K562 (cell line): ENCODE data around the gene CCDC172. TPM values are rescaled to one million over a fixed set of nuclear protein-coding genes. Genes with fewer than 3 reads are reported as not detected.
A peak's percentile ranks its signal among the peaks of the same experiment; 100 is the strongest.

Experiments
- ATAC-seq: fragments of 200-7000 bp; cut with Tn5 transposase; 3 replicates; pipeline ENCODE4 v1.9.1; 2020; ENCODE audit warnings: moderate library complexity
- BruUV-seq: library from RNA; stranded (reverse); fragments of 400-500 nt; replicated peaks from 2 replicates; lab custom pipeline; 2021; lab: Mats Ljungman, UMichigan
- CTCF ChIA-PET: fragments of 300-600 bp; formaldehyde crosslinking; extraction: SDS; loops from one replicate; lab custom pipeline; 2021; ENCODE audit warnings: low intra/inter-chr PET ratio; lab: Yijun Ruan, JAX
- POLR2A ChIA-PET: fragments of 300-600, 350-650 bp; sonication (Branson Sonifier 250); formaldehyde crosslinking; extraction: SDS; loops from one replicate; lab custom pipeline; 2021; ENCODE audit warnings: antibody characterized with exemption, inconsistent platforms; lab: Yijun Ruan, JAX
- DNase-seq, 4 experiments: peaks; one replicate each; pipeline versions ENCODE4 v3.0.0 to v3.0.0-alpha.2; 2011 to 2018; ENCODE audit warnings: low spot score in 3 of 4, mixed read lengths in 3 of 4; ENCODE audit errors: extremely low read depth in 1 of 4
- FAIRE-seq: peaks from 2 replicates; lab custom pipeline; 2011; peaks lifted over from hg19 to GRCh38; lab: Jason Lieb, UNC
- H2AFZ ChIP-seq: 2 replicates; pipeline ENCODE4 v1.6.0; 2011; ENCODE audit warnings: low read depth, low read length, control low read depth, inconsistent platforms
- H3K27ac ChIP-seq: fragments of 200-600 bp; 3 replicates; pipeline ENCODE4 v1.8.0; 2011; ENCODE audit warnings: low read depth, mild to moderate bottlenecking, control low read depth, inconsistent platforms, low read length, moderate library complexity, mixed read lengths; ENCODE audit errors: extremely low read depth
- H3K27me3 ChIP-seq, 2 experiments: fragments of 300-600 bp in 1 of 2; 2 replicates in 1 of 2; 3 replicates in 1 of 2; pipeline versions ENCODE4 v1.6.0 to v1.8.0; 2011; ENCODE audit warnings: inconsistent platforms in 2 of 2, low read length in 2 of 2, mild to moderate bottlenecking in 1 of 2, mixed read lengths in 1 of 2, moderate library complexity in 1 of 2; ENCODE audit not compliant: control insufficient read depth in 2 of 2, insufficient read depth in 2 of 2
- H3K36me3 ChIP-seq: fragments of 300-600 bp; 3 replicates; pipeline ENCODE4 v1.8.0; 2011; ENCODE audit warnings: mild to moderate bottlenecking, low read length, inconsistent platforms; ENCODE audit not compliant: control insufficient read depth, insufficient read depth
- H3K4me1 ChIP-seq, 2 experiments: fragments of 200-600 bp in 1 of 2; replicated peaks in 1 of 2; 2 replicates in 1 of 2; 3 replicates in 1 of 2; pipeline versions ENCODE4 v1.5.1 to v1.8.0; 2011; ENCODE audit warnings: inconsistent platforms in 2 of 2, low read length in 2 of 2, mild to moderate bottlenecking in 1 of 2, mixed read lengths in 1 of 2, moderate library complexity in 1 of 2; ENCODE audit not compliant: control insufficient read depth in 2 of 2, insufficient read depth in 2 of 2
- H3K4me2 ChIP-seq: 2 replicates; pipeline ENCODE4 v1.6.1; 2011; ENCODE audit warnings: low read length, control low read depth, inconsistent platforms, mixed read lengths; ENCODE audit not compliant: insufficient read depth
- H3K4me3 ChIP-seq: fragments of 200-600 bp; sonication (generic), shearing (Covaris generic); 2 replicates; pipeline ENCODE4 v1.5.1; 2016; ENCODE audit warnings: control low read depth, inconsistent platforms
- H3K79me2 ChIP-seq: fragments of 200-600 bp; 3 replicates; pipeline ENCODE4 v1.8.0; 2011; ENCODE audit warnings: low read length, inconsistent platforms; ENCODE audit not compliant: control insufficient read depth, insufficient read depth
- H3K9ac ChIP-seq, 2 experiments: 2 replicates each; pipeline versions ENCODE4 v1.6.0 to v1.6.1; 2011; ENCODE audit warnings: low read depth in 2 of 2, low read length in 2 of 2, control low read depth in 1 of 2, inconsistent platforms in 1 of 2, mild to moderate bottlenecking in 1 of 2, mixed read lengths in 1 of 2; ENCODE audit not compliant: insufficient read depth in 1 of 2
- H3K9me1 ChIP-seq: one replicate; pipeline ENCODE4 v1.6.0; 2011; ENCODE audit warnings: inconsistent platforms, mild to moderate bottlenecking, low read length, moderate library complexity; ENCODE audit not compliant: control insufficient read depth, insufficient read depth
- H3K9me3 ChIP-seq: replicated peaks from 2 replicates; pipeline ENCODE4 v1.5.1; 2011; ENCODE audit warnings: low read depth, low read length, inconsistent platforms; ENCODE audit not compliant: control insufficient read depth, insufficient read depth
- H4K20me1 ChIP-seq: replicated peaks from 2 replicates; pipeline ENCODE4 v1.6.1; 2011; ENCODE audit warnings: low read length, inconsistent platforms, mixed read lengths; ENCODE audit not compliant: control insufficient read depth, insufficient read depth
- CHD4 ChIP-seq: fragments of 200-600 bp; sonication (generic); IDR thresholded peaks from 3 replicates; pipeline ENCODE4 v1.6.1; 2012; ENCODE audit warnings: low read depth, mild to moderate bottlenecking, mixed read lengths, low read length, inconsistent platforms; ENCODE audit not compliant: insufficient read depth, insufficient replicate concordance, poor library complexity, severe bottlenecking
- ETV5 ChIP-seq: sonication (generic); formaldehyde crosslinking; IDR thresholded peaks from 2 replicates; pipeline ENCODE4 v1.4.0; 2020; ENCODE audit warnings: low read depth, mild to moderate bottlenecking, missing genetic modification reagents
- HMG20B ChIP-seq: fragments of 250-450 bp; sonication (Bioruptor Pico); IDR thresholded peaks from 2 replicates; pipeline ENCODE4 v1.5.0; 2021; ENCODE audit warnings: mild to moderate bottlenecking
- PKNOX1 ChIP-seq: fragments of 450-650 bp; IDR thresholded peaks from 2 replicates; pipeline ENCODE4 v1.6.1; 2016
- RAD51 ChIP-seq: fragments of 450-650 bp; IDR thresholded peaks from 2 replicates; pipeline ENCODE4 v1.7.1; 2016; ENCODE audit warnings: low read depth, mild to moderate bottlenecking, borderline replicate concordance
- SNRNP70 ChIP-seq: fragments of 200-400 bp; formaldehyde crosslinking; optimal IDR thresholded peaks from 2 replicates; pipeline ENCODE3; 2017; ENCODE audit warnings: low read depth, low read length
- STAT6 ChIP-seq: sonication (generic); formaldehyde crosslinking; IDR thresholded peaks from 2 replicates; pipeline ENCODE4 v1.8.1; 2023; ENCODE audit warnings: mild to moderate bottlenecking, missing genetic modification reagents
- ZNF217 ChIP-seq: sonication (generic); formaldehyde crosslinking; IDR thresholded peaks from 2 replicates; pipeline ENCODE4 v1.8.0; 2022; ENCODE audit warnings: mild to moderate bottlenecking, missing genetic modification reagents
- WGBS: fragments of 100-300 bp; shearing (Covaris generic); methylation state at CpG from one replicate; pipeline ENCODE4 v1.1.6; 2016; ENCODE audit warnings: low coverage, mixed read lengths; ENCODE audit not compliant: insufficient coverage; ENCODE audit errors: missing lambda C conversion rate; 5-methylcytosine and 5-hydroxymethylcytosine counted together
- in situ Hi-C: fragments of 300-500 bp; cut with MboI; formaldehyde crosslinking; loops from 4 replicates; pipeline ENCODE4 v1.15.0; 2018; ENCODE audit warnings: inconsistent platforms, mixed read lengths
- intact Hi-C: fragments of 100-400 bp; cut with micrococcal nuclease; formaldehyde crosslinking; loops from 2 replicates; pipeline ENCODE4 v1.14.2; 2022
- polyA plus RNA-seq, 8 experiments: library from polyadenylated mRNA; depleted of rRNA in 4 of 8; stranded (reverse) in 5 of 8; unstranded in 3 of 8; fragments of >200 nt; fragmentation: Nextera tagmentation in 2 of 8; fragmentation: Illumina TruSeq in 1 of 8; extraction: Ambion mirVana in 2 of 8; extraction: Trizol in 1 of 8; gene quantifications; 2 replicates each; pipeline versions ENCODE4 v1.2.1 to v1.2.3, GENCODE V29; 2011 to 2014; ENCODE audit warnings: inconsistent platforms in 1 of 8, missing spikeins in 1 of 8
- total RNA-seq, 7 experiments: library from RNA; depleted of rRNA in 6 of 7; stranded (reverse); fragments of >200 nt in 6 of 7; fragmentation: Illumina TruSeq in 2 of 7; extraction: Trizol in 2 of 7; gene quantifications; 2 replicates each; pipeline versions ENCODE4 v1.2.1 to v1.2.3, GENCODE V29; 2011 to 2021; ENCODE audit warnings: low replicate concordance in 1 of 7

CCDC172 gene
- total and polyA plus RNA-seq, 9 of the 15 experiments (the other 6 are each of a cell fraction or from before 2014, with no cell fraction given): not detected

- no peaks in the 10 kb centered on the region for H3K9me1 ChIP-seq
- H3K9ac ChIP-seq: no peak overlapping the region
- H3K27me3 ChIP-seq: no peaks in the 10 kb centered on the region
- no peak overlapping the region for H3K4me2 ChIP-seq
- FAIRE-seq: no peak
- TF ChIP-seq SNRNP70 (no peak), ZNF217 (CRISPR knock-in tag) (no peak), ETV5 (CRISPR knock-in tag) (no peak), PKNOX1 (peak; percentile 36; the same call in 1 of the 2 replicates), HMG20B (CRISPR knock-in tag) (no peak), CHD4 (no peak), STAT6 (CRISPR knock-in tag) (no peak), RAD51 (no peak)
- TF ChIP-seq, all 486 proteins: peak for 1
- H4K20me1 ChIP-seq: no peaks in the 10 kb centered on the region
- intact Hi-C loops: loop anchor here (10.0 kb wide), 1 partner anchor 1211 kb away; no protein-coding TSS in a partner anchor
- no peaks in the 10 kb centered on the region for H3K79me2 ChIP-seq
- BruUV-seq: no TSS peak
- H3K9me3 ChIP-seq: no peaks in the 10 kb centered on the region
- H3K36me3 ChIP-seq: no peaks in the 10 kb centered on the region
- DNase-seq (no peak), ATAC-seq (no peak)
- WGBS: 0% methylated on average over 2 of the region's 2 CpGs
- no peak overlapping the region for H3K4me3 ChIP-seq
- CTCF ChIA-PET: no interaction called here
- no peak overlapping the region for H3K27ac ChIP-seq
- no peaks in the 10 kb centered on the region for H3K4me1 ChIP-seq
- in situ Hi-C loops: no loop called here
- no peak overlapping the region for H2AFZ ChIP-seq
- POLR2A ChIA-PET: no interaction called here
Measured at GRCh38 chr10:116385311-116385710, 61.1 kb downstream of the CCDC172 start.
